ENCODE results near the gene CPNE4. TPM values are rescaled to one million over a fixed set of nuclear protein-coding genes. Genes with fewer than 3 reads are reported as not detected.

The CPNE4 gene
- total RNA-seq, 2 experiments from 2014 or later, result not detected

DNA sequence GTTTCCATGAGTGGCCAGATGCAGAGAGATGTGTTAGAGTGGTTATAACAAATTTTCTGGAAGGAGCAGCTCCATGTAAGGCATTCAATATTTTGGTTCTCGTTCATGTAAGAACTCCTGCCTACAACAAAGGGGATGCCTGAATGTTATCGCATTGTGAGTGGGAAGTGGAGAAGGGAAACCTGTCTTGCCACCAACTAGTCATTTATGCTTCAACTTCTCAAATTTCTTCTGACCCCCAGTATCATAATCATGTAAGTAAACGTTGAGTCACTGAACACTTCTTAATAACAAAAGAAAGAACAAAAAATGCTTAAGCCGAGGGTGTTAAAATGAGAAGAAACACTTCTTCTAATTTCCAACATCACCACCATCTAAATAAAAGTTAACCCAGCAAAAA, 470.0 kb downstream of the CPNE4 start:
- ChIA-PET POLR2A (no interaction called here), CTCF (no interaction called here)
- no peaks in the 10 kb centered on the region for H3K36me3 Mint-ChIP-seq (ENCODE audit: low read depth)
- no peaks in the 10 kb centered on the region for H3K9me3 Mint-ChIP-seq
- no peaks in the 10 kb centered on the region for H3K4me1 Mint-ChIP-seq
- peaks cover 45% of the 10 kb centered on the region for H3K27me3 Mint-ChIP-seq
- DNase-seq, result no peak
- no peak overlapping the region for H3K4me3 Mint-ChIP-seq
- H3K27ac Mint-ChIP-seq, result no peak overlapping the region

DNA sequence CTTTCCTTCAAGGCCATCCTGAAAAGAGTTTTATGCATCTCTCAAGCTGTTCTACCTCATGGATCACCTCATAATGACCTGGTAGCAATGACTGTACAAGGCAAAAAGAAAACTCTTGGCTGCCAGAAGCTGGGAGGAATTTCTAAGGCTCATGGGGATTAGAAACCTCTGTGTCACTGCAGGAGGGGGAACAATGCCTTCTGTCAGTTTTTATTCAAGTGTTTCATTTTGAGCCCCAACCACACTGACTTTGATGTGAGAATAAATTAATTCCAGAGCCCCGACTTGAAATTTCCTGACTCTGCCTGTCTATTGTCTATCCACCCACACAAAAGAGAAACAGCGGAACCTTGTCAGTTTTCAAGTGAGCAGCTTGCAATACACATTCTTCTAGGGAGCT, 473.3 kb downstream of the CPNE4 start:
- Mint-ChIP-seq H3K4me3 (no peak overlapping the region), H3K27ac (no peak overlapping the region), H3K27me3 (peaks cover 49% of the 10 kb centered on the region), H3K4me1 (no peaks in the 10 kb centered on the region), H3K36me3 (ENCODE audit: low read depth) (no peaks in the 10 kb centered on the region), H3K9me3 (no peaks in the 10 kb centered on the region)
- ChIA-PET POLR2A (interaction anchor here (0.9 kb wide), 1 partner anchor 48 kb away, joined by 3 read pairs; no protein-coding TSS in a partner anchor), CTCF (interaction anchor here (0.9 kb wide), 1 partner anchor 12 kb away, joined by 3 read pairs; no protein-coding TSS in a partner anchor)
- DNase-seq, result no peak

GRCh38 chr3:131560795-131561194, 474.0 kb downstream of the CPNE4 start:
- no peaks in the 10 kb centered on the region for H3K4me1 Mint-ChIP-seq
- no peak overlapping the region for H3K4me3 Mint-ChIP-seq
- ChIA-PET CTCF (interaction anchor here (0.9 kb wide), 1 partner anchor 12 kb away, joined by 3 read pairs; no protein-coding TSS in a partner anchor), POLR2A (no interaction called here)
- H3K9me3 Mint-ChIP-seq, result no peaks in the 10 kb centered on the region
- peaks cover 51% of the 10 kb centered on the region for H3K27me3 Mint-ChIP-seq
- DNase-seq, result no peak
- H3K36me3 Mint-ChIP-seq (ENCODE audit: low read depth), result no peaks in the 10 kb centered on the region
- no peak overlapping the region for H3K27ac Mint-ChIP-seq

- H3K4me1 Mint-ChIP-seq, result peaks cover 15% of the 10 kb centered on the region
- H3K27ac Mint-ChIP-seq, result no peak overlapping the region
- no peaks in the 10 kb centered on the region for H3K36me3 Mint-ChIP-seq (ENCODE audit: low read depth)
- CTCF ChIA-PET, result no interaction called here
- no peaks in the 10 kb centered on the region for H3K9me3 Mint-ChIP-seq
- DNase-seq, result no peak
- POLR2A ChIA-PET, result no interaction called here
- no peak overlapping the region for H3K4me3 Mint-ChIP-seq
- peaks cover 28% of the 10 kb centered on the region for H3K27me3 Mint-ChIP-seq
Measured at GRCh38 chr3:131555456-131555855, 479.4 kb downstream of the CPNE4 start.

GRCh38 chr3:131553495-131554247, 481.1 kb downstream of the CPNE4 start:
- DNase-seq, result no peak
- Mint-ChIP-seq H3K27me3 (peaks cover 24% of the 10 kb centered on the region), H3K4me3 (no peak overlapping the region), H3K9me3 (no peaks in the 10 kb centered on the region), H3K27ac (no peak overlapping the region), H3K4me1 (peaks cover 15% of the 10 kb centered on the region), H3K36me3 (ENCODE audit: low read depth) (no peaks in the 10 kb centered on the region)
- ChIA-PET CTCF (interaction anchor here (0.8 to 1.5 kb wide), 2 partner anchors 10 to 520 kb away, joined by 3 read pairs; no protein-coding TSS in a partner anchor), POLR2A (no interaction called here)

GRCh38 chr3:131551761-131552160, 483.1 kb downstream of the CPNE4 start:
- POLR2A ChIA-PET, result no interaction called here
- no peak overlapping the region for H3K27ac Mint-ChIP-seq
- DNase-seq, result no peak
- peaks cover 20% of the 10 kb centered on the region for H3K27me3 Mint-ChIP-seq
- no peaks in the 10 kb centered on the region for H3K36me3 Mint-ChIP-seq (ENCODE audit: low read depth)
- CTCF ChIA-PET, result no interaction called here
- H3K4me3 Mint-ChIP-seq, result no peak overlapping the region
- no peaks in the 10 kb centered on the region for H3K9me3 Mint-ChIP-seq
- H3K4me1 Mint-ChIP-seq, result peaks cover 15% of the 10 kb centered on the region

- CTCF ChIA-PET, result interaction anchor here (1.1 to 1.9 kb wide), 2 partner anchors 10 to 22 kb away, joined by 3 to 4 read pairs; no protein-coding TSS in a partner anchor
- H3K4me3 Mint-ChIP-seq, result no peak overlapping the region
Measured at GRCh38 chr3:131550562-131551465, 484.0 kb downstream of the CPNE4 start.

DNA sequence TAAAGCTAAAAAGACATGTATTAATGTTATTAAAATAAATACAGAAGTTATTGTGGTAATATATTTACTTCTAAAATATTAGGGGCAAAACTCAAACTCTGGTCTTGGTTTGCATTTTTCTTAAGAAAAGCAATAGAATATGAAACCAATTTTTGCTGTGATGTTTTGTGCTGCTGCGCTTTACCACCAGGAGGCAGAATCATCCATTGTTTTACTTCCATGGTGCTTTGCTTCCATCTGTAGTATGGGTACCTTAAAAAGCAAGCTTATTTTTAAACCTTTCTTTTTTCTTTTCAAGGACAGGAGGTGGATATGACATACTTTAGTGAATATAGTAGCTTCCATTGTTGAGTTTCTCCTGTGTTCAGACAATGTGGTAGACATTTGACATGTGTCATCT, 485.5 kb downstream of the CPNE4 start:
- H3K4me3 Mint-ChIP-seq, result no peak overlapping the region

More at GRCh38 chr3:131550562-131551465, 484.0 kb downstream of the CPNE4 start:
- Mint-ChIP-seq H3K27me3 (peaks cover 19% of the 10 kb centered on the region), H3K27ac (no peak overlapping the region), H3K9me3 (no peaks in the 10 kb centered on the region), H3K4me1 (peaks cover 15% of the 10 kb centered on the region), H3K36me3 (ENCODE audit: low read depth) (no peaks in the 10 kb centered on the region)
- no peak for DNase-seq
- POLR2A ChIA-PET, result no interaction called here

GRCh38 chr3:131547585-131547984, 487.2 kb downstream of the CPNE4 start:
- no peaks in the 10 kb centered on the region for H3K9me3 Mint-ChIP-seq
- no peaks in the 10 kb centered on the region for H3K4me1 Mint-ChIP-seq
- no peak for DNase-seq
- no peak overlapping the region for H3K4me3 Mint-ChIP-seq
- H3K27me3 Mint-ChIP-seq, result peaks cover 19% of the 10 kb centered on the region
- ChIA-PET CTCF (interaction anchor here (0.6 to 1.0 kb wide), 3 partner anchors 182 to 515 kb away, joined by 3 to 5 read pairs (median 3); no protein-coding TSS in a partner anchor), POLR2A (no interaction called here)
- no peaks in the 10 kb centered on the region for H3K36me3 Mint-ChIP-seq (ENCODE audit: low read depth)
- no peak overlapping the region for H3K27ac Mint-ChIP-seq

More for the DNA sequence above, 485.5 kb downstream of the CPNE4 start:
- Mint-ChIP-seq H3K36me3 (ENCODE audit: low read depth) (no peaks in the 10 kb centered on the region), H3K9me3 (no peaks in the 10 kb centered on the region), H3K27ac (no peak overlapping the region), H3K4me1 (peaks cover 15% of the 10 kb centered on the region), H3K27me3 (peaks cover 21% of the 10 kb centered on the region)
- ChIA-PET POLR2A (no interaction called here), CTCF (interaction anchor here (1.0 to 1.9 kb wide), 6 partner anchors 9 to 514 kb away, joined by 3 to 5 read pairs (median 4); no protein-coding TSS in a partner anchor)
- no peak for DNase-seq

DNA sequence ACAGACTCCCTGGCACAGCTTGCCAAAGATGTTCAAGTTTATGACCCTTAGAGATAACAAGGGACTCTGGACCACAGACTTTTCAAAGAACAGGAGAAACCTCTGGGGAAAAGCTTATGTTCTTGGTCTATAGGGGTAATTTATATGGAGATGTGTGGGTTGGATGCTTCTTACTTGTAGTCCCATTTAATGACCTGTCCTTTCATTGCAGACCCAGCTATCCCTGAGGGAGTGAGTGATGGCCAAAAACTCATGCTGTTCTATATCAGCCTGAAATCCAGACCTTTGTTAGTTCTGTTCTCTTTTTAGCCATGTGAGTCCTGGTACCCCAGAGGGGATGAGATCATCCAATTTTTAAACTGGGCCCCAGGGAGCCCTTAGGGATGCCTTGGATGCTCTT, 488.4 kb downstream of the CPNE4 start:
- POLR2A ChIA-PET, result no interaction called here

GRCh38 chr3:131544557-131544956, 490.3 kb downstream of the CPNE4 start:
- no peaks in the 10 kb centered on the region for H3K4me1 Mint-ChIP-seq

More for the DNA sequence above, 488.4 kb downstream of the CPNE4 start:
- H3K27me3 Mint-ChIP-seq, result peaks cover 17% of the 10 kb centered on the region
- CTCF ChIA-PET, result no interaction called here
- no peak overlapping the region for H3K27ac Mint-ChIP-seq
- H3K4me3 Mint-ChIP-seq, result no peak overlapping the region
- no peaks in the 10 kb centered on the region for H3K36me3 Mint-ChIP-seq (ENCODE audit: low read depth)
- H3K9me3 Mint-ChIP-seq, result no peaks in the 10 kb centered on the region
- H3K4me1 Mint-ChIP-seq, result no peaks in the 10 kb centered on the region
- no peak for DNase-seq

DNA sequence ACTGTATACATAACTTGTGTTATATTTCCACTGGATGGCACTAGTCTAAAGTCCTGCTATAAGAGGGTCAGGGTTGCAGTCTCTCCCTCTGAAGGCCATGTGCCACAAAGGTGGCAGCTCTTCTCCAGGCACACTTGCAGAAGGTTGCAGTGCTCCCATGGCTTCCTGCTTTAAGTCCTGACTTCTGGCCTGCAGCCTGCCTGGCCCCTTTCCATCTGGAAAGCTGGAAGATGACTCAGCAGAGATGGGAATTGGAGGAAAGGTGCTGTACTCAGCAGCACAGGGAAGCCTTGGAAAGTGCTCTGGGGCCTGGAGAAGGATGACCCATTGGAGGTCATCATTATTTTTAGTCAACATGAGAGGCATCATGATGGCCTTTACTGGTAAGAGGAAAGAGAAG, 491.1 kb downstream of the CPNE4 start:
- no peak overlapping the region for H3K27ac Mint-ChIP-seq
- H3K4me3 Mint-ChIP-seq, result no peak overlapping the region
- CTCF ChIA-PET, result interaction anchor here (1.1 kb wide), 1 partner anchor 9 kb away, joined by 3 read pairs; no protein-coding TSS in a partner anchor
- H3K4me1 Mint-ChIP-seq, result no peaks in the 10 kb centered on the region
- no peak for DNase-seq
- H3K36me3 Mint-ChIP-seq (ENCODE audit: low read depth), result no peaks in the 10 kb centered on the region
- POLR2A ChIA-PET, result no interaction called here
- no peaks in the 10 kb centered on the region for H3K9me3 Mint-ChIP-seq
- peaks cover 16% of the 10 kb centered on the region for H3K27me3 Mint-ChIP-seq

More at GRCh38 chr3:131544557-131544956, 490.3 kb downstream of the CPNE4 start:
- Mint-ChIP-seq H3K36me3 (ENCODE audit: low read depth) (no peaks in the 10 kb centered on the region), H3K27me3 (peaks cover 16% of the 10 kb centered on the region), H3K4me3 (no peak overlapping the region), H3K27ac (no peak overlapping the region), H3K9me3 (no peaks in the 10 kb centered on the region)
- no peak for DNase-seq
- ChIA-PET CTCF (no interaction called here), POLR2A (no interaction called here)

DNA sequence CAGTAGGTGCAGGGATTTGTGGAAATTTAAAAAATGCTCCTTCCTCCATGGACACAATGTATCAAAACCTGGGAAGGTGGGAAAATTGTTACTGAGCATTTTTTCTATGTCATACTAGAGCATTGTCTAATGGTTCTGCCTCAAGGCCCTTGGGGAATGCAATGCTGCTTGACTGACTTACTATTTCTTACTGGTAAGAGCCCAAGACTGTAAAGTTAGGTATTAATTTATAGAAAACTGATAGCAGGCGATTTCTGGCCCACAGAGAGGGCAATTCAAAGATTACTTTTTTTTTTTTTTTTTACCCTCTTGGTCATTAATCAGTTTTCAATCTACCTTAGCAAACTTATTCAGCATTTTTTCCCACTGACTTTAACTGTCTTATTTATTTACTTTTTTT, 493.5 kb downstream of the CPNE4 start:
- Mint-ChIP-seq H3K4me1 (no peaks in the 10 kb centered on the region), H3K27me3 (peaks cover 15% of the 10 kb centered on the region), H3K36me3 (ENCODE audit: low read depth) (no peaks in the 10 kb centered on the region), H3K27ac (no peak overlapping the region), H3K4me3 (no peak overlapping the region), H3K9me3 (no peaks in the 10 kb centered on the region)
- POLR2A ChIA-PET, result no interaction called here
- CTCF ChIA-PET, result interaction anchor here (1.3 kb wide), 1 partner anchor 8 kb away, joined by 4 read pairs; no protein-coding TSS in a partner anchor
- no peak for DNase-seq
